GM11168 (cell line): ENCODE measurements around the gene SF3B6.

Experiments used
- in situ Hi-C: fragments of 300-500 bp; cut with MboI; formaldehyde crosslinking; loops from one replicate; pipeline ENCODE4 v1.12.0; 2022; ENCODE audit warnings: low sequenced_read_pairs; ENCODE audit not compliant: unreplicated experiment

SF3B6 gene

DNA sequence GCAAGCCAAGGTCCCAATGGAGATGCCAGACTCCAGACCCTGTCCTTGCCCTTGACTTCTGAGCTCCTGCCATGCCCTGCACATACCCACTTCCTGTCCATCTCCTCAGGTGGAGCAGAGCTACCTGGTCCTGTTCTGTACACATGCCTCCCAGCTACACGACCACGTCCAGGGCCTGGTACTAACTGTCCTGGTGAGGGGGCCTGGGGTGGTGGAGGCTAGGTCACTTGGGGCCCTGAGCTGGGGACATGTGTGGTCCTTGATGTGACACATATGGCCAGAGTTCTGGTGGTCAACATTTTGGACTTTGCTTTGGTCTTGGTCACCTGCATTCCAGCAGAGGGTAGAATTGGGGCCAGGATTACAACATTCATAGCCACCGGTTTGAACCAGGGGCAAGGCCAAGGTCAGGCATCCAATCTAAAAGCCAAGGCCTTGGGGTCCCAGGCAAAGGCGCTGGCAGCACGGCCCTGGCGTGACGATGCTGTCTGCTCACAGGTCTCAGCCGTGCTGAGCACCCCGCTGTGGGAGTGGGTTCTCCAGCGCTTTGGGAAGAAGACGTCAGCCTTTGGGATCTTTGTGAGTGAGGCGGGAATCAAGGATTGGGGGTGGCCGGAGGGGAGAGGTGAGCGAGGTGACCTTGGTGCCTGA lies 53.7 kb downstream of the SF3B6 start:
- in situ Hi-C loops = no loop called here

DNA sequence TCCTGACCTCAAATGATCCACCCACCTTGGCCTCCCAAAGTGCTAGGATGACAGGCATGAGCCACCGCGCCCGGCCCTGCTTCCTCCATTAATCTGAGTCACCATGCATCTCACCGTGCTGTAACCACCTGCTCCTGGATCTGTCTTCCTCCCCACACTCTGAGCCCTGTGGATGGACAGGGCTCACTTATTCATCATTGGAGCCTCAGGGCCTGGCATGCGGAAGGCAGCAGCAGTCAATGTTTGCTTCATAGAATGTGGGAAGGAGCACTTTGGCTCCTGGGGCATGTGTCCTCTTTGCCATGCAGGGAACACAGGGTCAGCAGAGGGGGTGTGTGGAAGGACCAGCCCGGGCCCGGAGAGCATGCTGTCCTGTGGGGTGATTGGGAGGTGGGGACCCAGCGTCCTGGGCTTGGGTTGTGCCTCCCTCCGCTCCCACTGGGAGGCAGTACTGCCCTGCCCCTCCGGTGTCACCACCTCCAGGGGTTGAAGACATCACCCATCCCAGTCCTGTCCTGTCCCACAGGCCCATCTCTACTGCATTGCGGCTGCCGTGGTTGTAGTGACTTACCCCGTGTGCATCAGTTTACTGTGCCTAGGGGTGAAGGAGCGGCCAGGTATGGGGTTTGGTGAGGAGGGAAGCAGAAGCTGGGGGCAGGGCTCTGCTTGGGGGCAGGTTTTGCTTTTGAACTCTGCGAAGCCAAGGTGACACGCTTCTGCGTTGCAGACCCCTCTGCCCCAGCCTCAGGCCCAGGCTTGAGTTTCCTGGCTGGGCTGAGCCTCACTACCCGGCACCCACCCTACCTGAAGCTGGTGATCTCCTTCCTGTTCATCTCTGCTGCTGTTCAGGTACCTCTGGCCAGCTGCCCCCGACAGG lies 54.8 kb downstream of the SF3B6 start:
- in situ Hi-C loops = no loop called here

DNA sequence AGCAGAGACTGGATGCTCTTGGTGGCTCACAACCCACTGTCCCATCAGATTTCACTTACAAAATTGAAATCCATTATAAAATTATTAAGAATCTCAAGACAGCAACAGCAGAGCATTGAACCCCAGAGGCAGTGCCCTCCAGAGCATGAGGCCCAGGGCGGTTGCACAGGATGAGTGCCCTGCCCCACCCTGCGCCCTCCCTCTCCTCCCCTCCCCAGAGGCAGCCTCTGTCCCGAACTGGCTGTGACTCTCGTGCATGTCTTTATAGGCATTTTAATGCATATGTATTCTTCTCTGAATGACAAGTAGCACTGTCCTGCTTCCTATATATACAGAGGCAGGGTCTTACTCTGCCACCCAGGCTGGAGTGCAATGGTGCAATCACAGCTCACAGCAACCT lies 55.9 kb downstream of the SF3B6 start:
- in situ Hi-C loops = no loop called here

DNA sequence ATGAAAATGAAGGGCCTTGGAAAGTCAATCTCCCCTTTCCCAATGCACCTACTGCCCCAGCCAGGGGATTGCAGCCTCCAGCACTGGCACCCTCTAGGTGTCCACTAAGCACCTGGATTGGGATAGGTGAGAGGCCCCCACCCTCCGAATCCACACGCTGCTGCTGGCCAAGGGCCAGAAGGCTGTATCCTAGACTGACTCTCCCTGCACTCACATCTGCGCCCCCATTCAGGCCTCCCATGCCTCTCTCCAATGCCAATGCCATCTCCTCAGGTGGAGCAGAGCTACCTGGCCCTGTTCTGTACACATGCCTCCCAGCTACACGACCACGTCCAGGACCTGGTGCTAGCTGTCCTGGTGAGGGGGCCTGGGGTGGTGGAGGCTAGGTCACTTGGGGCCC lies 56.4 kb downstream of the SF3B6 start:
- in situ Hi-C loops = no loop called here

DNA sequence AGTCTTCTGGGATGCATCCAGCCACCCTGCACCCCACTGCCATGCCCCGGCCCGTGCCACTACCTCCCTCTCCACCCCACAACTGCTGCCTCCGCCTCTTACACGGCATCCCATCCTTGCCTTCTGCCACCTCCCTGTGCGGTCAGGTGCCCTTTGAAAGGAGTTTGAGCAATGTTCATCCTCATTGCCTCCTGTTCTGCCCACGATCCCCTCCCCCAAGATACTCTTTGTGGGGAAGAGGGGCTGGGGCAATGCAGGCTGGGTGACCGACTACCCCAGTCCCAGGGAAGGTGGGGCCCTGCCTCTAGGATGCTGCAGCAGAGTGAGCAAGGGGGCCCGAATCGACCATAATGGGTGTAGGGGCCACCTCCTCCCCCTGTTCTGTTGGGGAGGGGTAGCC lies 57.9 kb downstream of the SF3B6 start:
- in situ Hi-C loops = no loop called here

DNA sequence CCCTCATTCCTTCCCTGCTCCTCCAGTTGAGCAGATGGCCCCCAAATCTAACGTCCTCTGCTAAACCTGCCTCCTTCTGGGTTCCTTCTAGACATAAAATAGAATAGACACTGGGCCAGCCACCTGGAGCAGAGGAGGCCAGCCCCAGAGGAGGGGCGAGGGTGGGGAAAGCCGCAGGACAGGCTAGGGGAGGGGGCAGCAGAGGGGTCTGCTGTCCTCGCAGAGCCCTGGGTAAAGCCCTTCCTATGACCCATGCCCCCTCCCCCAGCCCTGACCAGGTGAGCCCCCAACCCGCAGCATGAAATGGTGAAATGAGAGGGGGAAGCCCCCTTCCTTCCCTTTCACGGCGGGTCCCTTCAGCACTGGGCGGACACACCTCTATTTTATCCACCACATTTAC lies 58.4 kb downstream of the SF3B6 start:
- in situ Hi-C loops = no loop called here
